ENCODE data around the gene NOP53.
"Not testable (repeated sequence)": the region's sequence is repeated elsewhere in the genome, so short reads cannot be mapped to it uniquely, and the experiment has no call there.

Gene NOP53

GRCh38 chr19:47745010-47745901 is at the start of gene NOP53:
NOP53 (plus strand) TSS chr19:47745546; CDS start chr19:47745560, 14 bp downstream.
- peak; percentile 97 for DNase-seq (ENCODE audit: low spot score)

- no peak for DNase-seq (ENCODE audit: low spot score)
These were observed 48.7 kb upstream of the NOP53 start for GRCh38 chr19:47696635-47697034.

- peak; percentile 94 for DNase-seq (ENCODE audit: low spot score)
These were observed 47.3 kb upstream of the NOP53 start for GRCh38 chr19:47697863-47698609.

- DNase-seq (ENCODE audit: low spot score): no peak
These were observed 46.6 kb upstream of the NOP53 start for GRCh38 chr19:47698631-47699359.

DNA sequence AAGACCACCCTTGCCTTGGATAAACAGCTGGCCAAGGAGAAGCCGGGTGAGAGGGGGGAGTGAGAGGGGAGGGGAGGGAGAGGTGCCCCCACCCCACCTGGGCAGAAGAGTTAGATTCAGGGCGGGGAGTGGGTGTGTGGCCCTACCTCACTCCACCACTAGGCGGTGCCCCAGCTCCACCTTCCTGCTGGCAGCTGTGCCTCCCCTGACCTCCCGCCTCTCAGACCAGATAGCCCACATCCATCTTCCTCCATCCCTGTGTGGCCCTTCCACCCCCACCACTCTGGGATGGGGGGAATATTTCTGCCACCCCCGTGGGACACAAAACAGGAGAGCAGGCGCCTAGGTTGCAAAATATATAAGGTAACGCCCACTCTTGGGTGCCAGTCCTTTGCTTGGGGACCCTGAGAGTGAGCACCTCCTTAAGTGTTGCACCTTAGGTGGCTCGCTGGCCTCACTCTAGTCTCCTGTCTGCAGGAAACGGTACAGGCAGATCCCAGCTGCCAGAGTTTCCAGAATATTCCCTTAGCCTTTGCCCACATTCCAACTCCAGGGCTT is 45.9 kb upstream of the NOP53 start:
- peak; percentile 39 for DNase-seq (ENCODE audit: low spot score)

- no peak for DNase-seq (ENCODE audit: low spot score)
These were observed 44.2 kb upstream of the NOP53 start for GRCh38 chr19:47700934-47701716.

GRCh38 chr19:47701717-47702552 is 43.4 kb upstream of the NOP53 start:
- DNase-seq (ENCODE audit: low spot score): no peak

DNA sequence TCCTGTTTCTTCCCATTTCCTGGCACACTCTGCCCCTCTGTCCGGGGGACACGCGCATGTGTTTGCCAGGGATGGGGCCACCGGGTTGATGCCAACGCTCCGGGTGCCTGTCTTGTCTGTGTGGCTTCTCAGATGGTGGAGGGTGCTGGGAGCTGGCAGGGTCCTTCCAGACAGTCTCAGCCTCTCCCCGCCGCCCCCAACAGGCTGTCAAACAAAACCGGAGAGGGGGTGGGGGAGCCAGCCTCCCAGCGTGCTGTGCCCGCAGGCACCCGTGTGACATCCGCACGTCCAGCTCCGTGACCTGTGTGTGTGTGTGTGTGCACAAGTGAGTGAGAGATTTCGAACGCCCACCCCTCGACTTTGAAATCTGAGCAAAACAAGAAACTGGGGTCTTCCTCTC is 42.7 kb upstream of the NOP53 start:
- DNase-seq (ENCODE audit: low spot score): no peak

- DNase-seq (ENCODE audit: low spot score): no peak
These were observed 42.0 kb upstream of the NOP53 start for GRCh38 chr19:47703301-47703700.

GRCh38 chr19:47704024-47704423 is 41.3 kb upstream of the NOP53 start:
- DNase-seq (ENCODE audit: low spot score): no peak

- DNase-seq (ENCODE audit: low spot score): no peak
These were observed 40.7 kb upstream of the NOP53 start for GRCh38 chr19:47704656-47705055.

DNA sequence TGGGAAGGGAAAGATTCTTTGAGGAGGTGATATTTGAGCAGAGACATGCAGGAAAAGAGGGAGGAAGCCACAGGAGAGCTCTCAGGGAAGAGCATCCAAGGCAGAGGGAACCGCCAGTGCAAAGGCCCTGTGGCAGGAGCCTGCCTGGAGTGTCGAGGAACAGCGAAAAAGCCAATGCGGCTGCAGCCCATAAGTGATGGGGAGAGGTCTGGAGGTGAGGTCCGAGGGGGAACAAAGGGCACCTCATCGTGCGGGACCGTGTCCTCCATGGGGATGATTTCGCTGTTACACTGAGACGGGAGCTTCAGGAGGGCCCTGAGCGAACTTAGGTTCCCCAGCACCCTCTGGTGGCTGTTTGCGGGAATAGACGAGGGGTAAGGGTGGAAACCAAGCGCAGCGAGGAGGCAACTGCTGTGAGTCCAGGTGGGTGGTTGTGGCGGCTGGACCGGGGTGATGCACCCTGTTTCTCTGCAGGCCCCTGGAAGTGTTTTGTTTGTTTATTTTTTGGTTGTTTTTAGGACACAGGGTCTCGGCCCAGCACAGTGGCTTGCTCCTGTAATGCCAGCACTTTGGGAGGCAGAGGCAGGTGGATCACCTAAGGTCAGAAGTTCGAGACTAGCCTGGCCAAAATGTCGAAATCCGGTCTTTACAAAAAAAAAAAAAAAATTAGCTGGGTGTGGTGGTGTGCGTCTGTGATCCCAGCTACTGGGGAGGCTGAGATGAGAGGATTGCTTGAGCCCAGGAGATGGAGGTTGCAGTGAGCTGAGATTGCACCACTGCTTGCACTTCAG is 38.0 kb upstream of the NOP53 start:
- peak; percentile 77 for DNase-seq (ENCODE audit: low spot score)

DNA sequence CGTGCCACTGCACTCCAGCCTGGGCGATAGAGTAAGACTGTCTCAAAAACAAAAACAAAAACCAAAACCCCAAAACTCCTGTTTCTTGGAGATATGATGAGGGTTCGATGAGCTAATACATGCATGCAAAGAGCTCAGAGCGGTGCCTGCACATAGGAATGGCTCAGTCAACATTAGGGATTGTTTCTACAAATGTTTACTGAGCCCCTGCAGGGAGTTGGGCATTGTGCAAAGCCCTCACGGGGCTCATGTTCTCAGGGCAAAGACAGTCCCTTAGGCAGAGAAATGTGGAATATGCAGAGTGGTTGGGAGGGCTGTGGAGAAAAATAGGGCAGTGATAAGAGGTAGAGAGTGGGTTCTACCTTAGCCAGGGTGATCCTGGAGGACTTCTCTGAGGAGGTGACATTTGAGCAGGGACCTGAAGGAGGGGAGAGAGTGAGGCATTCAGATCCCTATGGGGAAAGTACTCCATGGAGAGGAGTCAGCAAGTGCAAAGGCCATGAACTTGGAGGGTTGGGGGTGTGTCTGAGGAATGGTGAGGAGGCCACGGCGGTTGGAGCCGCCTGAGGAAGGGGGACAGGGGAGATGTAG is 33.6 kb upstream of the NOP53 start:
- no peak for DNase-seq (ENCODE audit: low spot score)

- no peak for DNase-seq (ENCODE audit: low spot score)
These were observed 32.0 kb upstream of the NOP53 start, which contains the start of gene EHD2 for GRCh38 chr19:47713046-47714021. EHD2 (plus strand) TSS chr19:47713422; CDS start chr19:47716613, 3,191 bp downstream.

GRCh38 chr19:47714339-47714738 is 31.0 kb upstream of the NOP53 start:
- DNase-seq (ENCODE audit: low spot score): no peak

DNA sequence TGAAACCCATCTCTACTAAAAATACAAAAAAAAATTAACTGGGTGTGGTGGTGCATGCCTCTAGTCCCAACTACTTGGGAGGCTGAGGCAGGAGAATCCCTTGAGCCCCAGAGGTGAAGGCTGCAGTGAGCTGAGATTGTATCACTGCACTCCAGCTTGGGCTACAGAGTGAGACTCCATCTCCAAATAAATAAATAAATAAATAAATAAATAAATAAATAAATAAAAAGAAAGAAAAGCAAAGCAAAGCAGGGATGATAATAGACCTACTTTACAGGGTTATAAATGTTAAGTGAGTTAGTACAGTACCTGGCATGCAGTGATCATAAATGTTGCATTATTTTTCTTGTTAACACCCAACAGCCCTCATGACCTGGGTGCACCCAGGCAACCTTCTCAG is 30.5 kb upstream of the NOP53 start:
- not testable (repeated sequence) for DNase-seq (ENCODE audit: low spot score)

- no peak for DNase-seq (ENCODE audit: low spot score)
These were observed 28.9 kb upstream of the NOP53 start for GRCh38 chr19:47716270-47716937.

Measured in Ammon's horn (tissue), 1 donor.